Ascending aorta (tissue), 2 donors: ENCODE results near the gene OR8D4. TPM values are rescaled to one million over a fixed set of nuclear protein-coding genes. Genes with fewer than 3 reads are reported as not detected.

Experiments
- DNase-seq, 2 donors: peaks; one replicate each; pipeline ENCODE4 v3.0.0-alpha.2; 2019; ENCODE audit warnings: low spot score in 2 of 2
- H3K27ac ChIP-seq, 2 donors: fragments of 200-600 bp; sonication (generic); one replicate each; pipeline ENCODE4 v1.5.1; 2016 to 2017; ENCODE audit warnings: mild to moderate bottlenecking in 1 of 2
- H3K27me3 ChIP-seq: fragments of 200-600 bp; sonication (generic); one replicate; pipeline ENCODE4 v1.5.1; 2017
- H3K36me3 ChIP-seq, 2 donors: fragments of 200-600 bp; sonication (generic); one replicate each; pipeline ENCODE4 v1.5.1; 2016
- H3K4me1 ChIP-seq, 2 donors: fragments of 200-600 bp; sonication (generic); one replicate each; pipeline ENCODE4 v1.5.1; 2016 to 2017; ENCODE audit warnings: mild to moderate bottlenecking in 1 of 2
- H3K4me3 ChIP-seq, 2 donors: fragments of 200-600 bp; sonication (generic); one replicate each; pipeline ENCODE4 v1.5.1; 2016 to 2017; ENCODE audit warnings: mild to moderate bottlenecking in 1 of 2
- H3K9me3 ChIP-seq, 2 donors: fragments of 200-600 bp; sonication (generic); one replicate each; pipeline ENCODE4 v1.5.1; 2016
- CTCF ChIP-seq, 3 experiments: fragments of 200-600 bp in 2 of 3; fragments of 450-650 bp in 1 of 3; sonication (generic) in 2 of 3; IDR thresholded peaks; one replicate each; pipeline ENCODE4 v1.5.1; 2016 to 2019; ENCODE audit warnings: antibody characterized with exemption in 3 of 3, mild to moderate bottlenecking in 1 of 3, moderate library complexity in 1 of 3
- intact Hi-C: fragments of 100-400 bp; cut with DNase I; formaldehyde crosslinking; loops from one replicate; pipeline ENCODE4 v1.15.1; 2023
- total RNA-seq: library from RNA; depleted of rRNA; stranded (reverse); fragments of >200 nt; gene quantifications from one replicate; pipeline ENCODE4 v1.1.0, GENCODE V29; 2016

OR8D4 gene
- total RNA-seq, 1 donor from 2014 or later = not detected

GRCh38 chr11:123945132-123945531 lies 43.2 kb downstream of the OR8D4 start:
- intact Hi-C loops = no loop called here
- no peaks in the 10 kb centered on the region for H3K4me1 ChIP-seq
- no peaks in the 10 kb centered on the region for H3K27me3 ChIP-seq
- no peaks in the 10 kb centered on the region for H3K36me3 ChIP-seq
- no peak for TF ChIP-seq CTCF (IDR thresholded peaks at IDR 0.05)
- no peak overlapping the region for H3K4me3 ChIP-seq
- DNase-seq = no peak
- H3K27ac ChIP-seq = no peak overlapping the region
- H3K9me3 ChIP-seq = no peaks in the 10 kb centered on the region

GRCh38 chr11:123956752-123957151 lies 54.8 kb downstream of the OR8D4 start:
- Histone ChIP-seq H3K4me1 (no peaks in the 10 kb centered on the region), H3K27ac (no peak overlapping the region), H3K4me3 (no peak overlapping the region), H3K36me3 (no peaks in the 10 kb centered on the region), H3K9me3 (no peaks in the 10 kb centered on the region), H3K27me3 (no peaks in the 10 kb centered on the region)
- intact Hi-C loops = no loop called here
- no peak for DNase-seq
- no peak for TF ChIP-seq CTCF (IDR thresholded peaks at IDR 0.05)

Other genes starting within 250 kb of the OR8D4 start
- 4.7 TPM for gene SCN3B, start 247.5 kb upstream of the OR8D4 start, total RNA-seq
- gene ZNF202, start 160.5 kb upstream of the OR8D4 start, total RNA-seq = 2.2 TPM
- not detected for gene OR6X1, start 147.6 kb upstream of the OR8D4 start, total RNA-seq
- not detected for gene OR6M1, start 95.8 kb upstream of the OR8D4 start, total RNA-seq
- not detected for gene TMEM225, start 16.5 kb upstream of the OR8D4 start, total RNA-seq
- gene OR4D5, start 37.5 kb downstream of the OR8D4 start, total RNA-seq = not detected
- not detected for gene OR6T1, start 41.7 kb downstream of the OR8D4 start, total RNA-seq
- not detected for gene OR10S1, start 75.6 kb downstream of the OR8D4 start, total RNA-seq
- gene OR10G6, start 93.0 kb downstream of the OR8D4 start, total RNA-seq = not detected
- not detected for gene OR10G4, start 110.8 kb downstream of the OR8D4 start, total RNA-seq
- not detected for gene OR10G9, start 120.8 kb downstream of the OR8D4 start, total RNA-seq
- gene OR10G8, start 124.6 kb downstream of the OR8D4 start, total RNA-seq = not detected
- gene OR10G7, start 139.2 kb downstream of the OR8D4 start, total RNA-seq = not detected
- 7.6 TPM for gene VWA5A, start 213.3 kb downstream of the OR8D4 start, total RNA-seq